ENCODE data around the gene RPS6KA2.

RPS6KA2 gene

GRCh38 chr6:166567107-166567506, 59.9 kb downstream of the RPS6KA2 start:
- DNase-seq: no peak

- DNase-seq: no peak
These were observed 60.7 kb downstream of the RPS6KA2 start for GRCh38 chr6:166566026-166567011.

- no peak for DNase-seq
These were observed 61.7 kb downstream of the RPS6KA2 start for GRCh38 chr6:166565084-166565967.

GRCh38 chr6:166563805-166564204, 63.2 kb downstream of the RPS6KA2 start:
- DNase-seq: no peak

GRCh38 chr6:166563200-166563599, 63.9 kb downstream of the RPS6KA2 start:
- no peak for DNase-seq

- DNase-seq: no peak
These were observed 64.3 kb downstream of the RPS6KA2 start for GRCh38 chr6:166562726-166563125.

GRCh38 chr6:166561771-166562359, 65.2 kb downstream of the RPS6KA2 start:
- no peak for DNase-seq

- DNase-seq: no peak
These were observed 66.8 kb downstream of the RPS6KA2 start for GRCh38 chr6:166560222-166560621.

- no peak for DNase-seq
These were observed 67.4 kb downstream of the RPS6KA2 start for GRCh38 chr6:166559662-166560061.

- no peak for DNase-seq
These were observed 67.8 kb downstream of the RPS6KA2 start for GRCh38 chr6:166559211-166559610.

- DNase-seq: no peak
These were observed 68.7 kb downstream of the RPS6KA2 start for GRCh38 chr6:166558156-166559005.

- DNase-seq: peak; percentile 75
These were observed 70.2 kb downstream of the RPS6KA2 start for GRCh38 chr6:166556863-166557322.

GRCh38 chr6:166556336-166556735, 70.7 kb downstream of the RPS6KA2 start:
- no peak for DNase-seq

- no peak for DNase-seq
These were observed 72.0 kb downstream of the RPS6KA2 start for GRCh38 chr6:166555086-166555485.

- DNase-seq: no peak
These were observed 72.7 kb downstream of the RPS6KA2 start for GRCh38 chr6:166554316-166554715.

- peak; percentile 33 for DNase-seq
These were observed 73.3 kb downstream of the RPS6KA2 start for GRCh38 chr6:166553563-166554271.

- no peak for DNase-seq
These were observed 74.5 kb downstream of the RPS6KA2 start for GRCh38 chr6:166552600-166552999.

GRCh38 chr6:166551754-166552495, 75.1 kb downstream of the RPS6KA2 start:
- no peak for DNase-seq

GRCh38 chr6:166546653-166547052, 80.4 kb downstream of the RPS6KA2 start:
- DNase-seq: no peak
